Neural cell (in vitro differentiated cells): Measurements from ENCODE around the gene OPA1.

Experiments used
- CTCF ChIP-seq: fragments of 450-650 bp; IDR thresholded peaks from 2 replicates; pipeline ENCODE4 v1.5.1; 2014; ENCODE audit warnings: antibody characterized with exemption, mild to moderate bottlenecking, moderate library complexity; ENCODE audit not compliant: poor library complexity, severe bottlenecking
- EP300 ChIP-seq: fragments of 450-650 bp; conservative IDR thresholded peaks from 2 replicates; pipeline ENCODE4 v1.6.1; 2014; ENCODE audit warnings: antibody characterized with exemption, mild to moderate bottlenecking, moderate library complexity; ENCODE audit not compliant: poor library complexity, severe bottlenecking
- EZH2 ChIP-seq: fragments of 200-600, 300-800 bp; shearing (Covaris generic), sonication (generic); IDR thresholded peaks from 2 replicates; pipeline ENCODE4 v1.6.1; 2014; ENCODE audit warnings: antibody characterized with exemption, low read length, borderline replicate concordance, mild to moderate bottlenecking; ENCODE audit not compliant: insufficient read depth, poor library complexity, severe bottlenecking
- MXI1 ChIP-seq: fragments of 450-650 bp; conservative IDR thresholded peaks from 2 replicates; pipeline ENCODE4 v1.6.1; 2014; ENCODE audit warnings: antibody characterized with exemption, mild to moderate bottlenecking; ENCODE audit not compliant: poor library complexity, severe bottlenecking
- POLR2AphosphoS5 ChIP-seq: IDR thresholded peaks from 2 replicates; pipeline ENCODE4 v1.6.1; 2012
- RAD21 ChIP-seq: fragments of 450-650 bp; conservative IDR thresholded peaks from 2 replicates; pipeline ENCODE4 v1.6.1; 2014; ENCODE audit warnings: antibody characterized with exemption, mild to moderate bottlenecking, moderate library complexity
- REST ChIP-seq: IDR thresholded peaks from 2 replicates; pipeline ENCODE4 v1.6.1; 2012; ENCODE audit warnings: borderline replicate concordance
- SMC3 ChIP-seq: fragments of 450-650 bp; conservative IDR thresholded peaks from 2 replicates; pipeline ENCODE4 v1.6.1; 2014; ENCODE audit warnings: antibody characterized with exemption, mild to moderate bottlenecking, moderate library complexity; ENCODE audit not compliant: poor library complexity

GRCh38 chr3:193552923-193553322, 40.1 kb upstream of the OPA1 start:
- TF ChIP-seq EP300: no peak
- TF ChIP-seq CTCF: no peak
- TF ChIP-seq SMC3: no peak
- no peak for TF ChIP-seq RAD21
- TF ChIP-seq POLR2AphosphoS5: no peak
- no peak for TF ChIP-seq REST
- no peak for TF ChIP-seq EZH2
- TF ChIP-seq MXI1: no peak
